Neural progenitor cell (in vitro differentiated cells): ENCODE data around the gene LHFPL2. TPM values are rescaled to one million over a fixed set of nuclear protein-coding genes. Genes with fewer than 3 reads are reported as not detected.

Source experiments
- DNase-seq: peaks from one replicate; pipeline ENCODE4 v3.0.0-alpha.2; 2016; ENCODE audit warnings: low spot score
- H2AFZ ChIP-seq: fragments of 200-600 bp; sonication (generic); replicated peaks from 2 replicates; pipeline ENCODE4 v1.6.1; 2016; ENCODE audit warnings: antibody characterized with exemption
- H3F3A ChIP-seq: fragments of 200-600 bp; sonication (generic); 2 replicates; pipeline ENCODE4 v1.6.1; 2016; ENCODE audit warnings: antibody characterized with exemption, low read depth
- H3K27ac ChIP-seq: fragments of 200-600 bp; sonication (generic); 2 replicates; pipeline ENCODE4 v1.5.1; 2016; ENCODE audit warnings: mild to moderate bottlenecking
- H3K27me3 ChIP-seq: fragments of 200-600 bp; sonication (generic); 2 replicates; pipeline ENCODE4 v1.6.1; 2016; ENCODE audit warnings: mild to moderate bottlenecking, moderate library complexity
- H3K36me3 ChIP-seq: fragments of 200-600 bp; sonication (generic); 2 replicates; pipeline ENCODE4 v1.5.1; 2016
- H3K4me1 ChIP-seq: fragments of 200-600 bp; sonication (generic); 2 replicates; pipeline ENCODE4 v1.6.1; 2016; ENCODE audit warnings: mixed run types
- H3K4me2 ChIP-seq: fragments of 200-600 bp; sonication (generic); 2 replicates; pipeline ENCODE4 v1.6.1; 2016
- H3K4me3 ChIP-seq: fragments of 200-600 bp; sonication (generic); 2 replicates; pipeline ENCODE4 v1.5.1; 2016
- H3K79me2 ChIP-seq: fragments of 200-600 bp; sonication (generic); 2 replicates; pipeline ENCODE4 v1.6.1; 2016; ENCODE audit warnings: low read depth
- H3K9ac ChIP-seq: fragments of 200-600 bp; sonication (generic); 2 replicates; pipeline ENCODE4 v1.6.1; 2016
- H3K9me3 ChIP-seq: fragments of 200-600 bp; sonication (generic); 2 replicates; pipeline ENCODE4 v1.5.1; 2016; ENCODE audit warnings: low read depth
- H4K20me1 ChIP-seq: fragments of 200-600 bp; sonication (generic); 2 replicates; pipeline ENCODE4 v1.6.1; 2016; ENCODE audit warnings: low read depth
- H3K27ac Mint-ChIP-seq: 3 replicates; pipeline ENCODE4 v1.8.0; 2021; ENCODE audit warnings: mixed read lengths
- H3K27me3 Mint-ChIP-seq: 2 replicates; pipeline ENCODE4 v1.8.0; 2022; ENCODE audit warnings: low read depth, mild to moderate bottlenecking, inconsistent platforms, moderate library complexity, mixed read lengths; ENCODE audit not compliant: insufficient read depth
- H3K36me3 Mint-ChIP-seq: 3 replicates; pipeline ENCODE4 v1.8.0; 2021; ENCODE audit warnings: mixed read lengths
- H3K4me1 Mint-ChIP-seq: 3 replicates; pipeline ENCODE4 v1.8.0; 2021; ENCODE audit warnings: mixed read lengths
- H3K4me3 Mint-ChIP-seq: 3 replicates; pipeline ENCODE4 v1.8.0; 2021; ENCODE audit warnings: mild to moderate bottlenecking, moderate library complexity, mixed read lengths
- H3K9me3 Mint-ChIP-seq: 3 replicates; pipeline ENCODE4 v1.8.0; 2020; ENCODE audit warnings: mixed read lengths
- EZH2 ChIP-seq: fragments of 200-600 bp; sonication (generic); IDR thresholded peaks from 2 replicates; pipeline ENCODE4 v1.6.1; 2017; ENCODE audit warnings: antibody characterized with exemption, mild to moderate bottlenecking, moderate library complexity
- EZH2phosphoT487 ChIP-seq: fragments of 200-600 bp; sonication (generic); IDR thresholded peaks from 2 replicates; pipeline ENCODE4 v1.6.1; 2017; ENCODE audit warnings: antibody characterized with exemption
- total RNA-seq: library from RNA; depleted of rRNA; stranded (reverse); fragments of >200 nt; gene quantifications from 2 replicates; pipeline ENCODE4 v1.2.3, GENCODE V29; 2015; ENCODE audit warnings: low replicate concordance
- TF ChIP-seq, protein P1 (sequence below): fragments of 200-600 bp; sonication (generic); IDR thresholded peaks from 2 replicates; pipeline ENCODE4 v1.5.1; 2017; ENCODE audit warnings: antibody characterized with exemption, mild to moderate bottlenecking

LHFPL2 gene
- total RNA-seq, 1 donor from 2014 or later = 21.1 TPM

DNA sequence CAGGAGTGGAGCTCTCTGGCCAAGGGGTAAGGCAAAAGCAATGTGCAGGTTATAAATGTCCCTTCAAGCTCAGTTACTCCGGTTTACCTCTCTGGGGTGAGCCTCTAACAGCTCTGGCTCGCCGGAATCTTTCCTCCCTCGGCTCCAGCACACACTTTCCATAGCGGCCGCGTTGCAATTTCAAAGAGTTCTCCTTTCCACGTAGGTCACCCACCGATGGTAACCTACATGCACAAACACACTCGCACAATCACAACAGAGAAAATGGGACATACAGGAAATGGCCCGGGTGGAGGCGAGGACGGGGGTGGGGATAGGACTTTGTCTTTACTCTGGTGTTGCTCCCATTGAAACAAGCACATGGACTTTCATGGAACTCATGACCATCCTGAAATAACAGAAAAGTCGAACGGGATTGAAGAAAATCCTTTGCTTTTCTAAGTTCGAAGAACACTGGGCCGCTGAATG lies 1.2 kb downstream of the LHFPL2 start:
- Histone ChIP-seq H3K4me2 (peak overlapping the region; percentile 97), H3K9ac (no peak overlapping the region), H3K79me2 (peaks cover 51% of the 10 kb centered on the region), H3K9me3 (no peaks in the 10 kb centered on the region), H3K27ac (no peak overlapping the region), H3F3A (peaks cover 26% of the 10 kb centered on the region), H3K4me3 (peak overlapping the region; percentile 77), H3K4me1 (peaks cover 25% of the 10 kb centered on the region), H2AFZ (peak overlapping the region; percentile 95), H3K36me3 (no peaks in the 10 kb centered on the region), H3K27me3 (no peaks in the 10 kb centered on the region), H4K20me1 (no peaks in the 10 kb centered on the region)
- TF ChIP-seq EZH2phosphoT487 (no peak), EZH2 (no peak)
- TF ChIP-seq, protein P1, sequence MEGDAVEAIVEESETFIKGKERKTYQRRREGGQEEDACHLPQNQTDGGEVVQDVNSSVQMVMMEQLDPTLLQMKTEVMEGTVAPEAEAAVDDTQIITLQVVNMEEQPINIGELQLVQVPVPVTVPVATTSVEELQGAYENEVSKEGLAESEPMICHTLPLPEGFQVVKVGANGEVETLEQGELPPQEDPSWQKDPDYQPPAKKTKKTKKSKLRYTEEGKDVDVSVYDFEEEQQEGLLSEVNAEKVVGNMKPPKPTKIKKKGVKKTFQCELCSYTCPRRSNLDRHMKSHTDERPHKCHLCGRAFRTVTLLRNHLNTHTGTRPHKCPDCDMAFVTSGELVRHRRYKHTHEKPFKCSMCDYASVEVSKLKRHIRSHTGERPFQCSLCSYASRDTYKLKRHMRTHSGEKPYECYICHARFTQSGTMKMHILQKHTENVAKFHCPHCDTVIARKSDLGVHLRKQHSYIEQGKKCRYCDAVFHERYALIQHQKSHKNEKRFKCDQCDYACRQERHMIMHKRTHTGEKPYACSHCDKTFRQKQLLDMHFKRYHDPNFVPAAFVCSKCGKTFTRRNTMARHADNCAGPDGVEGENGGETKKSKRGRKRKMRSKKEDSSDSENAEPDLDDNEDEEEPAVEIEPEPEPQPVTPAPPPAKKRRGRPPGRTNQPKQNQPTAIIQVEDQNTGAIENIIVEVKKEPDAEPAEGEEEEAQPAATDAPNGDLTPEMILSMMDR = no peak
- DNase-seq = peak; percentile 49
- no peaks in the 10 kb centered on the region for H3K9me3 Mint-ChIP-seq
- peak overlapping the region; percentile 95 for H3K4me3 Mint-ChIP-seq
- H3K27me3 Mint-ChIP-seq = peaks cover 10% of the 10 kb centered on the region
- peaks cover 24% of the 10 kb centered on the region for H3K4me1 Mint-ChIP-seq
- peak overlapping the region; percentile 19 for H3K27ac Mint-ChIP-seq
- H3K36me3 Mint-ChIP-seq = peaks cover 13% of the 10 kb centered on the region

DNA sequence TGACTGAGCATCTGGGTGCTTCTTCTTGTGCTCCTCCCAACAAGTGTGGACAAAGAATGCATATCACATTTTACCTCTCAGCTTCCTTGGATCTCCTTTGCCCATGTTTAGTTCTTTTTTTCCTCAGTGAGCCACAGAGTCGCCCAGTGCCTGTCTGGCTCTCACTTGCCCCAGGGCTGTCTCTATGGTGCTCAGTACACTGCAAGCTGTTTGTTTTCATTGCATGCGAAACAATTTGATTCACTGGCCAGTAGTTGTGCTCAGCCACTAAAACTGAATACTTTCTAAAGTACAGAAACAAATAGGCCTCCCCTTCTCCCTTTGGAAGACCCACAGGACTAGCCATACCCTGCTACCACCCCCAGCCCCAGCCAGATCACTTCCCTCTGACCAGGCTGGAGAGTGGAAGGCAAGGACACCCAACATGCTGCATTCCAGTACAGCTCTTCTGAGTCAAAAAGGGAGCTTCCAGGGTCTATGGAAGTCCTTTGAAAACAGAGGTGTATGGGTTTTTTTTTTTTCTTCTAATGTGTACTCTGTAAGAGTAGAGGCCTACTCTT lies 3.8 kb downstream of the LHFPL2 start:
- H3K9me3 Mint-ChIP-seq = no peaks in the 10 kb centered on the region
- no peaks in the 10 kb centered on the region for H3K9me3 ChIP-seq
- H3K9ac ChIP-seq = no peak overlapping the region
- peaks cover 75% of the 10 kb centered on the region for H3K79me2 ChIP-seq
- TF ChIP-seq EZH2phosphoT487 (no peak), EZH2 (no peak)
- TF ChIP-seq, protein P1 = no peak
- no peak overlapping the region for H2AFZ ChIP-seq
- H3K4me3 ChIP-seq = no peak overlapping the region
- peaks cover 35% of the 10 kb centered on the region for H3K4me1 ChIP-seq
- no peak overlapping the region for H3K27ac Mint-ChIP-seq
- H3F3A ChIP-seq = peaks cover 21% of the 10 kb centered on the region
- H3K36me3 ChIP-seq = no peaks in the 10 kb centered on the region
- peaks cover 3% of the 10 kb centered on the region for H3K27me3 Mint-ChIP-seq
- DNase-seq = no peak
- H3K4me2 ChIP-seq = no peak overlapping the region
- H3K4me3 Mint-ChIP-seq = no peak overlapping the region
- H4K20me1 ChIP-seq = peaks cover 16% of the 10 kb centered on the region
- peaks cover 13% of the 10 kb centered on the region for H3K36me3 Mint-ChIP-seq
- H3K27ac ChIP-seq = no peak overlapping the region
- no peaks in the 10 kb centered on the region for H3K27me3 ChIP-seq
- peaks cover 31% of the 10 kb centered on the region for H3K4me1 Mint-ChIP-seq

DNA sequence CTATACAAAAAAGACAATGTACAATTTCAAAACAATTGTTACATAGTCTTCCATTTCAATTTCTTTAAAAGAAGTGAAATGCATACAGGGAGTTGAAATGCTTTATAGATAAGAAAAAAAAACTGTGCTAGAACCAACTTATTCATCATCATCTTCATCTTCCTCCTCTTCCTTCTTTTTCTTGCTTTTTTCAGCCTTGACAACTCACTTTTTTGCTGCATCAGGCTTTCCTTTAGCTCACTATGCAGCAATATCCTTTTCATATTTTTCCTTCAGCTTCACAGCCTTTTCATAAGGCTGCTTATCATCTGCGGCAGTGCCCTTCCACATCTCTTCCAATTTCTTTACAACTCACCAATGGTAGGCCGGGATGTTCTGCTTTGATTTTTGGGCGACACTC lies 4.4 kb downstream of the LHFPL2 start:
- Histone ChIP-seq H3K4me1 (peaks cover 35% of the 10 kb centered on the region), H3K4me3 (no peak overlapping the region), H3K4me2 (no peak overlapping the region), H3F3A (peaks cover 14% of the 10 kb centered on the region), H3K27me3 (no peaks in the 10 kb centered on the region), H4K20me1 (peaks cover 23% of the 10 kb centered on the region), H3K9me3 (no peaks in the 10 kb centered on the region), H3K36me3 (no peaks in the 10 kb centered on the region), H3K27ac (no peak overlapping the region), H3K79me2 (peaks cover 82% of the 10 kb centered on the region), H3K9ac (no peak overlapping the region), H2AFZ (no peak overlapping the region)
- no peaks in the 10 kb centered on the region for H3K9me3 Mint-ChIP-seq
- H3K27me3 Mint-ChIP-seq = no peaks in the 10 kb centered on the region
- H3K27ac Mint-ChIP-seq = no peak overlapping the region
- peaks cover 34% of the 10 kb centered on the region for H3K4me1 Mint-ChIP-seq
- TF ChIP-seq, protein P1 = no peak
- TF ChIP-seq EZH2phosphoT487 (no peak), EZH2 (no peak)
- peaks cover 13% of the 10 kb centered on the region for H3K36me3 Mint-ChIP-seq
- H3K4me3 Mint-ChIP-seq = no peak overlapping the region
- no peak for DNase-seq
